ENCODE results near the gene FBXO41.

FBXO41 gene

DNA sequence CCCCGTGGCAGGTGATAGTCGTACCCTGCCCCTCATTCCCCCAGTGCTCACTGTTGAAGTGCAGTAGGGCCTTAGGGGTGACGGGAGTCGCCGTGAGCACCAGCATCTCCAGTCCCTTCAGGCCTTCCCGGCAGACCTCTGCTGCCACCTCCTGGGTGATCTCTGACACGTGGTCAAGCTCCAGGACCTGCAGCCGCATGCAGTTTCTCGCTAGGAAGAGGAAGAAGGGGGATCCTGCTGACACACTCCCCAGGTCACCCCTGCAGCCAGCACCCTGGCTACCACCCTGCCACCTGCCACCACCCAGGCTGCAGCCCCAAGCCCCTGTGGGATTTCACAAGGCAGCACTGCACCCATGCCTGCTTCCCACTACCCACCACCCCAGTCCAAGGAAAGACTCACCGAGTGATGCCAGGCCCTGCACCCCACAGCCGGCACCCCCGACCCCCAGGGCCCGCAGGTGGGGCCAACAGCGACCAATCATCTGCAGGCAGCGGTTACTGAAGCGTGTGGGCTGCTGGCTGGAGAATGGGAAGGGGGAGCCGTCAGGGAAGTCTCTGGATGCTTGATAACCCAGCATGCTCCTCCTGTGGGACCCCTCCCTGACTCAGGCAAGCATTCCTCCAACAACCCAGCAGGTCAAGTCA is 23.8 kb downstream of the FBXO41 start:
- no peak for DNase-seq

DNA sequence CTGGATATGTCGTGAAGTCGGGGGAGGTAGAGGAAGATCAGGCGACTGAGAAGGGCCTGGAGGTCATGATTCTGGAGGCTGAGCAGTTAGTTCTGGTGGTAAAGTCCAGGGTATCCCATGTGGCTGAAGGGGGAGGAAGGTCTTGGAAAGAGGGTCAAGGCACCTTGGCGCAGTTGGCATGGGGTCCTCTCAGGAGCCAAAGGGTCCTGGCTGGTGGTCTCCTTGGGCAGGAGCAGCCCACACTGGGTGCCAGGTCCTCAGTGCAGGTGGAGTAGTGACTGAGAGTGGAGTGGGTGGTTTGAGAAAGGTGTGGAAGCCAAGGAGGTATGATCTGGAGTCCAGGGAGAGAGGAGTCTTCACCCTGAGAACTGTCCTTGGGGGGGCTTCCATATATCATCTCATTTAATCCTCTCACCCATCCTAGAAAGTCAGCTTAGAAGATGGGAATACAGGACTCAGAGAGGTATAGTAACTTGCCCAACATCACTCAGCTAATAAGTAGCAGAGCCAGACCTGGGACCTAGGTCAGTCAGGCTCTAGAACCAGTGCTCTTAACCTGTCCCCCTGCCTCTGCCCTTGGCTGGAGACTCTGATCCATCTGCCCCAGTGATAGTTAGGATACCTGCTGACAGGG is 24.5 kb downstream of the FBXO41 start:
- DNase-seq = no peak

DNA sequence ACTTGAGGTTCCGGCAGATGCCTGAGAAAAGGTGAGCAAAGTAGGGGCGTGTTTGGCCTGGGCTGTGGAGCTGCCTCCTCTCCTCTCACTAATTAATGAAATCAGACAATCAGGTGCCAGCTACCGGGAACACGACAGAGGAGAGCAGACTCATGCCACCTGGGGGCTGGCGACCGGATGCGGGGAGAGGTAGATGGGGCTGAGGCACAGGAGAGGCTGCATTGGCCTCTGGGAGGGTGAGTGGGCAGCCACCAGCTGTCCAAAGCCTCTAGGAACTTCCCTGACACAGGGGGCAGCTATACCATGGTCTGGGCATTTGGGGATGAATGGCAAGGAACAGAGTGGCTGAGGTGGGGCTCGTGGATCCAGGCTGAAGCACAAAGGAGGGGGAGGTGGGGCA is 25.0 kb downstream of the FBXO41 start:
- no peak for DNase-seq

DNA sequence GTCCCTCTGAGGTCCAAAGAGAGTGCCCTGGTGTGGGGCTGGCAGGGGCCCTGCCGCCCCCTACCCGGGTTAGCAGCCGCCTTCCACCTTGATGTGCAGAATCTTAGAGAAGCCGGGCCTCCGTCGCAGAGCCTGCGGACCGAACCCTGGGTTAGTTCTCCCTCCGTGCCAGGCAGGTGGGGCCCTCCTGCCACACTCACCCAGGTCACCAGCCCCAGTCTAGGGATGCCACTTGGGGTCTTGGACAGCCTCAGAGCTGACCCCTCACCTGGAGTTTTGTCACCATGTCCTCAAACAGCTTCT is 25.4 kb downstream of the FBXO41 start:
- DNase-seq = no peak

DNA sequence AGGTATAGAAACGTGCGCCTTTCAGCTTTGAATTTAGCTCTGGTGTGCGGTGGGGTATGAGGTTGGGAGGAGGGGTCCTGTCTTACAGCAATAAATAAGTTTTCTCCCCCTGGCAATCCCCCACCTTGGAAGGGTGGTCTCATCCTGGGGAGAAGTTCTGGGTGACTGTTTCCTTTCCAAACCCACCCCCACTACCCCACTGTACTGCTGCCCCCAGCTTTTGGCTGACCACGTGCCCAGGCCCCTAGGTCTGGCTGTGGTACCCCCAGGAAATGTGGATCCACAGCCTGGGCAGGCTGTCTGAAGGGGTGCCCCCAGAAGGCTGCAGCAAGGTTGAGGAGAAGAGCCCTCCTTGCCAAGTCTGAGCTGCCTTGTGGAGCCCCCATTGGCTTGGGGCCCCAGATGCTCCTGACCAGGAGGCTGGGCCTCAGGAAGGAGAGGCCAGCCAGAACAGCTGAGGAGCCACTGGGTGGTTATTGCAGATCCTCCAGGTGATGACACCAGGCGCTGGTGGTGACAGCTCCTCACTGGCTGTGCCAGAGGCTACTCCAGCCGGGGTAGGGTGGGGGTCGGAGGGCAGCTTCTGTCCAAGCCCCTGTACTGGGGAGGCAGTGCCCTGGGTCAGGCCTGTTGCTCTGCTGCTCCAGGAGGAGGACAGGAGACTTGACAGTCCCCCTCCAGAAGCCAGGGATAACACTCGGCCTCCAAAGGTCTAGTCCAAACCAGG is 25.9 kb downstream of the FBXO41 start:
- no peak for DNase-seq

DNA sequence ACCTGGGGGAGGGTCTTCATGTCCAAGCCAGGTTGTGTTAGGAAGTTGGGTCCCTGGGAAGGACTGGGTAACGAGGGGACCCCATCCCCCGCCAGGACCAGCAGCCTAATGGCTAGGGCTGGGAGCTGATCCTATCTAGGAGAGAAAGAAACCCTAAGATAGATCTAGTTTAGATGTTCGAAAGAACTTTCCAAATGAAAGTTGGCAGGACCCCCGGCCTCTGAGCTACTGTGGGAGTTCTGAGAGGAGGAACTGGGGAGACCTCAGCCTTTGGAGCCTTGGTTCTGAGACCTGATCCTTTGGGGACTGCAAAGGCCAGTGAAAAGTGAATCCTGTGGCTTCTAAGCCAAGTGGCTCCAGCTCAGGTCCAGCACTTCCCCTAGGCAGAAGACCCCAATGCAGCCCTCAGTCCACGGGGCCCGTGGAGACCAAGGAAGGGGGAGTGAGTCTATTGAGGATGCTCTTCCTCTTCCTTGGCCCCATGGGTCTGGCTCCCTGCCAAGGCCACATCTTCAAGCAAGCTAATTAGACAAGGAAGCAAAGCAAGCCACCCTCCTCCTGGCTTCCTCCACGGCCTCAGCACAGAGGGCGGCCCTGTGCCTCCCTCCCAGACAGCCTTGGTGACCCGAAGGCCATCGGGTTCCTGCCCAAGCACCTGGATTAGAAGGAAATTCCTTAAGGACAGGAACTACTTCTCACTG is 26.7 kb downstream of the FBXO41 start:
- no peak for DNase-seq

DNA sequence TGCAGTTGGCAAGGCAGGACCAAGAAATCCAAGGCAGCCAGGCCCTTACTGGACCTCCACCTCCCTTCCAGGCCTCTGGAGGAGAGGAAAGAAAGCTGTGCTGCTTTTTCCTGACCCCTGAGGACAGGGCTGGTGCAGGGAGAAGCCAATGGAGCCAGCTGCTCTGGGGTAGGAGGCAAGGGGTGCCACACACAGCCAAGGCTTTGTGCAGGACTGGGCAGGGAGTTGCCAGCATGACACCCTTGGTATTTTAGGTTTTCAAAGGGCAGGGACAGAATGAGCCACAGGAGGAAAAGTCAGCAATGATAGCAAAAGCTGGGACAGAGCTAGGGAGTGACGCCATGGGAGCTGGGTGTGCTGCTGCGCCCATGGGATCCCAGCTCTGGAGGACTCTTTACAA is 27.3 kb downstream of the FBXO41 start:
- DNase-seq = no peak

DNA sequence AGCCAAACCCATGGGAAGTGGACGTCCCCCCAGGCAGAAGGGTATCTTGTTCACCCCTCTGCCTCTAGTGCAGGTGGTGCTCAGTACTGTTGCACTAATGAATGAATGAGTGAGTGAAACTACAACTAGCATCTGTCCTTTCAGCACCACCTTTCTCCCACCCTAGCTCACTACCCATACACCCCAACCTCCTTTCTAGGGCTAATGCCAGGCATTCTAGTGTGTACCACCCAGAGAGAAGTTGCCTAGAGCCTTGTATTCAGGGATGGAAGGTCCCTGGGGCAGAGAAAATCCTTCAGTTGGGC is 27.7 kb downstream of the FBXO41 start:
- no peak for DNase-seq

DNA sequence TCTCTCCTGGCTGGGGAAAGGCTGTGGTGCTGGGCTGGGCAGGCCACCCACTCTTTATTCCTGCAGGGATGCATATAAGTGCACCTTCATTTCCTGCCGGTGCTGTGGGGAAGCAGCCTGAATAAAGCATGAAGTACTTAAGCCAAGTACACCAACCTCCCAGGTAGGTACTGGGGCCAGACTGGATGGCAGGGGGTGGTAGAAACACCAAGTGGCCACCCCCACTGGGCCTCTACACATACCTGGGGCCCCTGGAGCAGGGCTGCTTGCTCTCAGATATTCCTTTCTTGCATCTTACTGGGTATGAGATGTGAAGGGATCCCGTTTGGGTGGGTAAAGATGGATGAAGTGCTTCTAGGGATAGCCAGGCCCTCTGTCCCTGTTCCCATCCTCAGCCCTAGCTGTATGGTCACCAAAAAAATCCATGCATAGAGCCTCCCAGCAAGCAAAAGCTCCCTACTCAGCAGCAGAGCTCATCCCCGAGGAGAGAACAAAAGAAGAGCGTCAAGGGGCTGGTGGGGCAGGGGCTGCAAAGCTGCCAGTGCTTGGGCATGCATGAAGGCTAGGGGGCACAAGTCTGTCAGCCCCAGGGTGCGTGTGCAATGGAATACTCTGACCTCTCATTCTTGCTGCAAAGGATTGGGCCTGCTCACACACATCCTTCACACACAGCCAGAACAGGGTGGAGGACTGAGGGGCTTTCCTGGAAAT is 28.2 kb downstream of the FBXO41 start:
- no peak for DNase-seq

DNA sequence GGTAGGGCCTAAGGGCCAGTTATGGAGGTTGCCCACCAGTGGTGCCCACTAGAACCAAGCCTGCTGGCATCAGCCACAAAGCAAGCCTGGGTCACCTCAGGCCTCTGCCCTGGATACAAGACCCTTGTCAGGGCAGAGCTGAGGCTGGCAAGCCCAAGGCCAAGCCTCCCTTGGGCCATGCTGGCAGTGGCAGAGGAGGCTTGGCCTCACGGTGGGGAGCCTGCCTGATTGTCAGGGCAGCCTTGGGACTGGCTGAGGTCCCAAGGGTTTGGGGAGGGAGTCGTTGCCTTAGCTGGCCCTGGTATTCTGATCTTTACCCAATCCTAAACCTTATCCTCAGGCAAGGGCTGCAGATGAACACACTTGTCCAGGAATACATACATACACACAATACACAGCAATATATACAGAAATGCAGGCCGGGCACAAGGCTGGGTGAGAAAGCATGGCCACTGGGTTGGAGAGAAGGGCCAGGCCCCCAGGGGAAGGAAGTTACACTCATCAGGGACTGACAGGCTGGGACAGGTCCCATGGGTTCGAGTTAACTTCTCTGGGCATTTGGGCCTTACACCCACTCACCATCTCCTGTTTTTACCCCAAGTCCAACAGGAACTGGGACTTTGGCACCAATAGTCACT is 29.2 kb downstream of the FBXO41 start:
- DNase-seq = no peak

DNA sequence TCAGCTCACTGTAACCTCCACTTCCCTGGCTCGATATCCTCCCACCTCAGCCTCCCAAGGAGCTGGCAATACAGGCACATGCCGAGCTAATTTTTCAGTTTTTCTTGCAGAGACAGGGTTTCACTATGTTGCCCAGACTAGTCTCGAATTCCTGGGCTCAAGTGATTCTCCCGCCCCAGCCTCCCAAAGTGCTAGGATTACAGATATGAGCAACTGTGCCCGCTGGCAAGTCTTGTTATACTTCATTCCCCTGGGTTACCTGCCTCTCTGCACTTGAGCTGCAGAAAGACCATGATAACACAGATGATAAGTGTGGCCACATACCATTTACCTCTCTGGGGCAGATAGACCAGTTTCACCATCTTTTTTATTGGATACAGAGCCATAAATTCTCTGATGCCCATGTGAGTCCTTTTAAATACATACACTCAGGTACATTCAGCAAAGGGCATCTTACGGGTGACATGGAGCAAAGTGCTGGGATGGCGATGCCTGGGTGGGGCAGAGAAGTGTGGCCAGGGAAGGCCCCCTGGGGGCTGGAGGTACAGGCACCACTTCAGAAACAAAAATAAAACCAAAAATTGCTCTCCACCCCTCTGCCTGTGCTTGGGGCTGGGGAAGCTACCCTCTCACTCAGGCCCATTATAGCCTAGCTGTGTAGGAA is 29.8 kb downstream of the FBXO41 start:
- DNase-seq = no peak

DNA sequence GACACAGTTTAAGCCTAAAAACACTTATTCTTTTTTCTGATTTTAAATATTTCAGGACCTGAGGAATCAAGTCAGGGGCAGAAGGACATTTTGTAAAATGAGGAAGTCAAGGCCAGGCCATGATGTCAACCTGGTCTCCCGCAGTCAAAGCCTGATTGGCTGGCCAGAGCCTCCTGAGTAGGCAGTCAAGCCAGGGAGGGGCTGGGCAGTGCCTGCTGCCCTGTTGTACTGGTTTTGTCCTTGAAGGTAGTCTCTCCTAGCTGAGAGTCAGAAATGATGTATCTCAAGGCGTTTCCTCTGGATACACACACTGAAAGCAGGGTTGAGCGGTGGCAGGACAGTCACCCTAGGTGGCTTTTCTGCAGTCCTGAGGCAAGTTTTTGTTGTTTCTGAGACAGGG is 30.4 kb downstream of the FBXO41 start:
- no peak for DNase-seq

DNA sequence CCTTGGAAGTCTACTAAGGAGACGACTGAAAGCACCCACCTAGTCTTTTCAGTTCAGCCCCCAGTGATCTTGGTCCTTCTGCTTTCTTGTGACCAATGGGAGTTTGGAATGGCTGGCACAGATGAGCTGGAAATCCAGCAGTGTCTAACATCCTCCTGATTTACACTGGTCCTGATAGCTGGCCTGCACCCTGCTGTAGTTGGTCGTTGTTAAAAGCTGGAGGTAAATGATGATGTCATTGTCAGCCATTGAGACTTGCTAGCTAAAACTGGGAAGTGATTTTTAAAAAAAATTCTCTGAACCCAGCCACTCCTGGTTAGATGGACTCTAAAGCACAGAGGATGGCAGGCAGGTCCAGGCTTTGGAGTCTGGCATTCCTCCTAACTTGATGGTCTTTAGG is 30.9 kb downstream of the FBXO41 start:
- no peak for DNase-seq

DNA sequence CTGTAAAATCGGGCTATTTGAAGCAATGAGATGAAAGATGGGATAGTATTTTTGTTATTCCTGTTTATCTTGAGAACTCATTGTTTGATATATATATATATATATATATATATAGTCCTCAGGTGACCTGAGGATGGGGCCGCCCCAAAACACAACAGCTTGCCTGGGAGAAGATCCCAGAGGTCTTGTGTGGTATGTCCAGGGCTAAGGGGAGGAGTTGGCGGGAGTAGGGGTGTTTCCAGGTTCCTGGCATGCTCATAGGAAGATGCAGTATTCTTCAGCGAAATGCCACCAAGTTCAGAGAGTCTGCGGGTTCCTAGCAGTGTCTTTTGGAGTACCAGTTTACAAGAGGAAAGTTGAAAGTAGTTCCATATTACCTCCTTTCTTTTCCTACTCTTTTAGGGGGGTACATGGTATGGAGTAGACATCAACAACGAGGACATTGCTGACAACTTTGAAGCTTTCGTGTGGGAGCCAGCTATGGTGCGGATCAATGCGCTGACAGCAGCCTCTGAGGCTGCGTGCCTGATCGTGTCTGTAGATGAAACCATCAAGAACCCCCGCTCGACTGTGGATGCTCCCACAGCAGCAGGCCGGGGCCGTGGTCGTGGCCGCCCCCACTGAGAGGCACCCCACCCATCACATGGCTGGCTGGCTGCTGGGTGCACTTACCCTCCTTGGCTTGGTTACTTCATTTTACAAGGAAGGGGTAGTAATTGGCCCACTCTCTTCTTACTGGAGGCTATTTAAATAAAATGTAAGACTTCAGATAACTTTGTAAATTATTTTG is 31.8 kb downstream of the FBXO41 start:
- DNase-seq = no peak

DNA sequence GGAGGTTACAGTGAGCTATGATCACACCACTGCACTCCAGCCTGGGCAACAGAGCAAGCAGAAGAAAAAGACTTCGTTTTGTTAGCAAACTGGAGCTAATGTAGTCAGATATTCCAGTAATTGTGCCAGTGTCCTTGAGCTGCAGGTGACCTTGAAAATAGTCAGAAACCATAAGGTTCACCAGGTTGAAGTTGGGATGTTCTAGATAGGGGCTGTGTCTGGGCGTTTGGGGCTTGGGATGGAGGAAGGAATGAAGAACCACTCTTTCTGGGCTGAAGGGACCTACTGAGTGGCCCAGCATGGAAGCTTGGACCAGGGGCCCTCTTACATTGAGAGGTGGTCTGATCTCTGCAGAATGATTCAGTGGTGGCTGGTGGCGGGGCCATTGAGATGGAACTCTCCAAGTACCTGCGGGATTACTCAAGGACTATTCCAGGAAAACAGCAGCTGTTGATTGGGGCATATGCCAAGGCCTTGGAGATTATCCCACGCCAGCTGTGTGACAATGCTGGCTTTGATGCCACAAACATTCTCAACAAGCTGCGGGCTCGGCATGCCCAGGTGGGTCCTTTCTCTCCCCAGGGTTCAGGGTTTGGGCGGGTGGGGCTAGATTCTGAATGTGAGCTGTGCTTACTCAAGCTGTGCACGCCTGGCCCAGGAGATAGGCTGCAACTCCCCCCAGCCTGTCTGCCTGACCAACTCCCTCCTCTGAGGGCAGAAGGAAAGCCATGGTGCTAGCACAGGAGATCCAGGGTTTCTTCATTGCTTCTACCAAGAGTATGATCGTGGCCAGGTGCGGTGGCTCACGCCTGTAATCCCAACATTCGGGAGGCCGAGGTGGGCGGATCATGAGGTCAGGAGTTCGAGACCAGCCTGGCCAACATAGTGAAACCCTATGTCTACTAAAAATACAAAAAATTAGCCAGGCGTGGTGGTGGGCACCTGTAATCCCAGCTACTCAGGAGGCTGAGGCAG is 33.1 kb downstream of the FBXO41 start:
- no peak for DNase-seq

DNA sequence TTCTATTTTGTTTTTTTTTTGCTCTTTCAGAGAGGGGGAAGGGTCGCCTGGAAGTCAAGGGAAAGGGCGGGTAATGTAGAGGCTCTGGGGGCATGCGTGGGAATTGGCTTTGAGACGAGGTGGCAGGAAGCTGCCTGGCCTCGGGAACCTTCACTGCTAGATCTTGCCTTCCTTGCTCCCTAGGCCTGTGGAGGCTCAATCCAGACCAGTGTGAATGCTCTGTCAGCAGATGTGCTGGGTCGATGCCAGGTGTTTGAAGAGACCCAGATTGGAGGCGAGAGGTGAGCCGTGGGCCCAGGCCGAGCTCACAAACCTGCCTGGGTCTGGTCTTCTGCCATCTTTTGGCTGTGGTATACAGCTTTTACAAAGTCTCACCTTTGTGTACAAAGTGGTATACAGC is 34.6 kb downstream of the FBXO41 start:
- no peak for DNase-seq

DNA sequence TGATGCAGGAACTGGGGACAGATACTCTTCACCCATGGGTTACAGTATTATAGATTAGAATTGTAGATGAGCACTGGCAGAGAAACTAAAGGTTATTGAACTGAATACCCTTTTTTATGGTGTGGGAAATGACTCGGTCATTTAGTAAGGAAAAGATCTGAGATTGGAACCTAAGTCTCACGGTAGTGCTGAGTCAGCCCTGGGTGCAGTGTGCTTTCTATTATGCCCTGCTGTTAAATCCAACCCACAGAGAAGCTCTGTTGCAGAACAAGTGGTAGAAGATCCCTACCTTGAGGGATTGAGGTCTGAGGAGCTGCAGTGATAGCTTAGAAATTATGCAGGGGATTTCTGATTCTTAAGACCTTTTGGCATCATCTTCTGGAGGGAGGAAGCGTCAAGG is 37.4 kb downstream of the FBXO41 start:
- no peak for DNase-seq

DNA sequence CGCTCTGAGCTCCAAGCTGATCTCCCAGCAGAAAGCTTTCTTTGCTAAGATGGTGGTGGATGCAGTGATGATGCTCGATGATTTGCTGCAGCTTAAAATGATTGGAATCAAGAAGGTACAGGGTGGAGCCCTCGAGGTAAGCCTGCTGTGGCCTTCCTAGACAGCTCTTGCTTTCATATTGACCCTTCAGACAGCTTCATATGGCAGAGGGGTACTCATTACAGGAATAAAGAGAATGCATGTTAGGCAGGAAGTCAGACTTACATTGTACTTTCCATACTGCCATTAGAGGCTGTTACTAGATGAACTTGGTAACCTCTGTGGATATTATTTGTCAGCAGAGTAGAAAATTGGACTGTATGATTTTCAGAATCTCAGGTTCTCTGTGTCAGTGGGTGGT is 39.7 kb downstream of the FBXO41 start:
- DNase-seq = no peak

DNA sequence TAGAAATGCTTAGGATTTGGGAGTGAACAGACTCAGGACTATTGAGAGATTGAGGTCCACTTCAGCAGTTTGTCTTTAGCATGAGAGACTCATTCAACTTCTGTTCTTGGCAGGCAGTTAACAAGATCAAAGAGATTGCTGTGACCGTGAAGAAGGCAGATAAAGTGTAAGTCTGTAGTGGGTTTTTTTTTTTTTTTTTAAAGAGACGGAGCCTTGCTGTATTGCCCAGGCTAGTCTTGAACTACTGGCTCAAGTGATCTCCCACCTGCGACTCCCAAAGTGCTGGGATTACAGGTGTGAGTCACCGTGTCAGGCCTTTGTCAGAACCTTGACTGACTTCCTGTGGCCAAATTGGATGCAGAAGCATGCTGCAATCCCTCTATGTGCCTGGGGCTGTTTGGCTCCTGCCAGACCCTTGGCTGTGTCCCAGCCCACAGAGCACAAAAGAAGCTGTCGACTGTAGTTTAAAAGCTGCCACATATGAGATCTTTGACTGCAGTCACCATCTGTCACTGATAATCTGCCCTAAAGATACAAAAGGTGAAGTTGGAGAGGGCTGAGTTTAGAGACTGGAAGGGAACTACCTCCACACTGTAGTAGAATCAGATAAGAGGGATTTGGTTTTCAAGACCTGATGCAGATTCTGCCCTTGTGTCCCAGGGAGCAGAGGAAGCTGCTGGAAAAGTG is 40.3 kb downstream of the FBXO41 start:
- DNase-seq = no peak

DNA sequence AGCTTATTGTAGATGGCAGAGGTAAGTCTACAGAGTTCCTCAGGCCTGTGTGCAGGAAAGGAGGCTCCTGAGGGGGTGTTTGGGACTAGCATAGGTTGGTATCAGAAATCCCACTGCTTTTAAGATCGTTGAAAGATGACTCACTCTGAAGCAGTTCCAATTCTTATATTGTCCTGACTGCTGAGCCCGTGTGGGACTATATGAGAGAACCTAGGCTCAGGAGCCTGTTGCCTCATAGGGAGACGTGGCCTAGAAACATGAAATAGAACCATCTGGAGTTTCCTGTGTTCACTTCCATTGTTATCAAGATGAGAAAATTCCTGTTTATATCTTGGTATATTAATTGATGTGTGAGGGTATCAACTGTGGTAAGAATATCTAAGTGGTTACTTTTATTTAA is 44.5 kb downstream of the FBXO41 start:
- no peak for DNase-seq

All from stimulated activated CD4-positive, alpha-beta T cell treated with anti-CD3 and anti-CD28 coated beads, Interleukin-12 subunit alpha, Interleukin-12 subunit beta, amount 100 ng/mL, for 4 hours (primary cell).